Regular cardiac myocyte (primary cell): ENCODE results near the gene KRTAP9-9. TPM values are rescaled to one million over a fixed set of nuclear protein-coding genes. Genes with fewer than 3 reads are reported as not detected.

ENCODE experiments used
- total RNA-seq: library from RNA; depleted of rRNA; stranded (reverse); fragments of >200 nt; gene quantifications from 2 replicates; pipeline ENCODE4 v1.2.3, GENCODE V29; 2014

KRTAP9-9 gene
- not detected in 2 replicates for total RNA-seq

DNA sequence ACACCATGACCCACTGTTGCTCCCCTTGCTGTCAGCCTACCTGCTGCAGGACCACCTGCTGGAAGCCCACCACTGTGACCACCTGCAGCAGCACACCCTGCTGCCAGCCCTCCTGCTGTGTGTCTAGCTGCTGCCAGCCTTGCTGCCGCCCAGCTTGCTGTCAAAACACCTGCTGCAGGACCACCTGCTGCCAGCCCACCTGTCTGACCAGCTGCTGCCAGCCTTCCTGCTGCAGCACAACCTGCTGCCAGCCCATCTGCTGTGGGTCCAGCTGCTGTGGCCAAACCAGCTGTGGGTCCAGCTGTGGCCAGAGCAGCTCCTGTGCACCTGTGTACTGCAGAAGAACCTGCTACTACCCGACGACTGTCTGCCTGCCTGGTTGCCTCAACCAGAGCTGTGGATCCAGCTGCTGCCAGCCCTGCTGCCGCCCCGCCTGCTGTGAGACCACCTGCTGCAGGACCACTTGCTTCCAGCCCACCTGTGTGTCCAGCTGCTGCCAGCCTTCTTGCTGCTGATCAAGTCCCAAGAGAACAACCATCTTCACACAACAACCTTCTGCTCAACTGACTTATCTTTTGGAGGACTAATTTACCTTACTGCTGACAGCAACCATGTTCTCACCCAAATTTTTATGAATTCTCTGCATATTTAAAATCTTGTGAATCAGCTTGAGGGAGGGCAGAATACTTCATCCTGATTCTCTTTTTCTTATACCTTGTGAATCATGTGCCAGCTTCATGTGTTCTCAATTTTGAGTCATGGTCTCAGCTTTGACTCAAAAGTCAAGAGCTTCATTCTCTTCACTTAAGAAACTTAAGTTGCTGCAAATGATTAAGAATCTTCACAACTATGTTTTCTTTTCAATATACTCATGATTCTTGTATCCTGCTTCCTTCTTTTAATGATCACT lies at the start of gene KRTAP9-9:
Gene KRTAP9-9, plus strand, starts transcription at position 4 of the 910 bp plus-strand sequence.

DNA sequence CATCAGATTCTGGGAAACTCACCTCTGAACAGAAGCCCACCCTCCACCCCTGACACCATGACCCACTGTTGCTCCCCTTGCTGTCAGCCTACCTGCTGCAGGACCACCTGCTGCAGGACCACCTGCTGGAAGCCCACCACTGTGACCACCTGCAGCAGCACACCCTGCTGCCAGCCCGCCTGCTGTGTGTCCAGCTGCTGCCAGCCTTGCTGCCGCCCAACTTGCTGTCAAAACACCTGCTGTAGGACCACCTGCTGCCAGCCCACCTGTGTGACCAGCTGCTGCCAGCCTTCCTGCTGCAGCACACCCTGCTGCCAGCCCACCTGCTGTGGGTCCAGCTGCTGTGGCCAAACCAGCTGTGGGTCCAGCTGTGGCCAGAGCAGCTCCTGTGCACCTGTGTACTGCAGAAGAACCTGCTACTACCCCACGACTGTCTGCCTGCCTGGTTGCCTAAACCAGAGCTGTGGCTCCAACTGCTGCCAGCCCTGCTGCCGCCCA lies 28.5 kb upstream of the KRTAP9-9 start, which contains the start of gene KRTAP9-2:
Gene KRTAP9-2, plus strand, starts transcription at position 51 of the 498 bp plus-strand sequence. Its CDS starts 7 bp downstream, at position 58.

DNA sequence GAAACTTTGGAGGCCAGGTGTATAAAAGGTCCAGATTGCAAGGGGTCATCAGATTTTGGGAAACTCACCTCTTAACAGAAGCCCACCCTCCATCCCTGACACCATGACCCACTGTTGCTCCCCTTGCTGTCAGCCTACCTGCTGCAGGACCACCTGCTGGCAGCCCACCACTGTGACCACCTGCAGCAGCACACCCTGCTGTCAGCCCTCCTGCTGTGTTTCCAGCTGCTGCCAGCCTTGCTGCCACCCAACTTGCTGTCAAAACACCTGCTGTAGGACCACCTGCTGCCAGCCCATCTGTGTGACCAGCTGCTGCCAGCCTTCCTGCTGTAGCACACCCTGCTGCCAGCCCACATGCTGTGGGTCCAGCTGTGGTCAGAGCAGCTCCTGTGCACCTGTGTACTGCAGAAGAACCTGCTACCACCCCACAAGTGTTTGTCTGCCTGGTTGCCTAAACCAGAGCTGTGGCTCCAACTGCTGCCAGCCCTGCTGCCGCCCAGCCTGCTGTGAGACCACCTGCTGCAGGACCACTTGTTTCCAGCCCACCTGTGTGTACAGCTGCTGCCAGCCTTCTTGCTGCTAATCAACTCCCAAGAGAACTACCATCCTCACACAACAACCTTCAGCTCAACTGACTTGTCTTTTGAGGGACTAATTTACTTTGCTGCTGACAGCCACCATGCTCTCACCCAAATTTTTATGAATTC lies 22.6 kb upstream of the KRTAP9-9 start, which contains the start of gene KRTAP9-3:
Gene KRTAP9-3, plus strand, starts transcription at position 51 of the 707 bp plus-strand sequence. Its CDS starts 53 bp downstream, at position 104.

DNA sequence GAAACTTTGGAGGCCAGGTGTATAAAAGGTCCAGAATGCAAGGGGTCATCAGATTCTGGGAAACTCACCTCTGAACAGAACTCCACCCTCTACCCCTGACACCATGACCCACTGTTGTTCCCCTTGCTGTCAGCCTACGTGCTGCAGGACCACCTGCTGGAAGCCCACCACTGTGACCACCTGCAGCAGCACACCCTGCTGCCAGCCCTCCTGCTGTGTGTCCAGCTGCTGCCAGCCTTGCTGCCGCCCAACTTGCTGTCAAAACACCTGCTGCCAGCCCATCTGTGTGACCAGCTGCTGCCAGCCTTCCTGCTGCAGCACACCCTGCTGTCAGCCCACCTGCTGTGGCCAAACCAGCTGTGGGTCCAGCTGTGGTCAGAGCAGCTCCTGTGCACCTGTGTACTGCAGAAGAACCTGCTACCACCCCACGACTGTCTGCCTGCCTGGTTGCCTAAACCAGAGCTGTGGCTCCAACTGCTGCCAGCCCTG lies 17.2 kb upstream of the KRTAP9-9 start, which contains the start of gene KRTAP9-8:
Gene KRTAP9-8, plus strand, starts transcription at position 51 of the 489 bp plus-strand sequence. Its CDS starts 53 bp downstream, at position 104.

DNA sequence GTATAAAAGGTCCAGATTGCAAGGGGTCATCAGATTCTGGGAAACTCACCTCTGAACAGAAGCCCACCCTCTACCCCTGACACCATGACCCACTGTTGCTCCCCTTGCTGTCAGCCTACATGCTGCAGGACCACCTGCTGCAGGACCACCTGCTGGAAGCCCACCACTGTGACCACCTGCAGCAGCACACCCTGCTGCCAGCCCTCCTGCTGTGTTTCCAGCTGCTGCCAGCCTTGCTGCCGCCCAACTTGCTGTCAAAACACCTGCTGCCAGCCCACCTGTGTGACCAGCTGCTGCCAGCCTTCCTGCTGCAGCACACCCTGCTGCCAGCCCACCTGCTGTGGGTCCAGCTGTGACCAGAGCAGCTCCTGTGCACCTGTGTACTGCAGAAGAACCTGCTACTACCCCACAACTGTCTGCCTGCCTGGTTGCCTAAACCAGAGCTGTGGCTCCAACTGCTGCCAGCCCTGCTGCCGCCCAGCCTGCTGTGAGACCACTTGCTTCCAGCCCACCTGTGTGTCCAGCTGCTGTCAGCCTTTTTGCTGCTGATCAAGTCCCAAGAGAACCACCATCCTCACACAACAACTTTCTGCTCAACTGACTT lies 5.4 kb upstream of the KRTAP9-9 start, which contains the start of gene KRTAP9-4:
Gene KRTAP9-4, plus strand, starts transcription at position 51 of the 604 bp plus-strand sequence. Its CDS starts 34 bp downstream, at position 85.

DNA sequence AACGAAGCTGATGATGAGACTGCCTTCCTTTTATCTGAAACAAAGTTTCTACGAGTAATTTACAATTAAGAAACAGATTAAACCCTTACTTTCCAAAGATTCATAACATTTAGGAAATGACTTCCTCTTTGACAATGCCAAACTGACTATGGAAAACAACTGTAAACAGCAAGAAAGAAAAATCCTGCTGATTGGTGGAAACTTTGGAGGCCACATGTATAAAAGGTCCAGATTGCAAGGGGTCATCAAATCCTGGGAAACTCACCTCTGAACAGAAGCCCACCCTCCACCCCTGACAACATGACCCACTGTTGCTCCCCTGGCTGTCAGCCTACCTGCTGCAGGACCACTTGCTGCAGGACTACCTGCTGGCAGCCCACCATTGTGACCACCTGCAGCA lies 9.9 kb downstream of the KRTAP9-9 start, which contains the start of gene KRTAP9-6:
Gene KRTAP9-6, plus strand, starts transcription at position 301 of the 400 bp plus-strand sequence. Its CDS starts 0 bp downstream, at position 301.

DNA sequence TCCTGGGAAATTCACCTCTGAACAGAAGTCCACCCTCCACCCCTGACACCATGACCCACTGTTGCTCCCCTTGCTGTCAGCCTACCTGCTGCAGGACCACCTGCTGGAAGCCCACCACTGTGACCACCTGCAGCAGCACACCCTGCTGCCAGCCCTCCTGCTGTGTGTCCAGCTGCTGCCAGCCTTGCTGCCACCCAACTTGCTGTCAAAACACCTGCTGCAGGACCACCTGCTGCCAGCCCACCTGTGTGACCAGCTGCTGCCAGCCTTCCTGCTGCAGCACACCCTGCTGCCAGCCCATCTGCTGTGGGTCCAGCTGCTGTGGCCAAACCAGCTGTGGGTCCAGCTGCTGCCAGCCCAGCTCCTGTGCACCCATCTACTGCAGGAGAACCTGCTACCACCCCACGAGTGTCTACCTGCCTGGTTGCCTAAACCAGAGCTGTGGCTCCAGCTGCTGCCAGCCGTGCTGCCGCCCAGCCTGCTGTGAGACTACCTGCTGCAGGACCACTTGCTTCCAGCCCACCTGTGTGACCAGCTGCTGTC lies 20.5 kb downstream of the KRTAP9-9 start, which contains the start of gene KRTAP9-7:
Gene KRTAP9-7, plus strand, starts transcription at position 51 of the 543 bp plus-strand sequence. Its CDS starts 0 bp downstream, at position 51.

DNA sequence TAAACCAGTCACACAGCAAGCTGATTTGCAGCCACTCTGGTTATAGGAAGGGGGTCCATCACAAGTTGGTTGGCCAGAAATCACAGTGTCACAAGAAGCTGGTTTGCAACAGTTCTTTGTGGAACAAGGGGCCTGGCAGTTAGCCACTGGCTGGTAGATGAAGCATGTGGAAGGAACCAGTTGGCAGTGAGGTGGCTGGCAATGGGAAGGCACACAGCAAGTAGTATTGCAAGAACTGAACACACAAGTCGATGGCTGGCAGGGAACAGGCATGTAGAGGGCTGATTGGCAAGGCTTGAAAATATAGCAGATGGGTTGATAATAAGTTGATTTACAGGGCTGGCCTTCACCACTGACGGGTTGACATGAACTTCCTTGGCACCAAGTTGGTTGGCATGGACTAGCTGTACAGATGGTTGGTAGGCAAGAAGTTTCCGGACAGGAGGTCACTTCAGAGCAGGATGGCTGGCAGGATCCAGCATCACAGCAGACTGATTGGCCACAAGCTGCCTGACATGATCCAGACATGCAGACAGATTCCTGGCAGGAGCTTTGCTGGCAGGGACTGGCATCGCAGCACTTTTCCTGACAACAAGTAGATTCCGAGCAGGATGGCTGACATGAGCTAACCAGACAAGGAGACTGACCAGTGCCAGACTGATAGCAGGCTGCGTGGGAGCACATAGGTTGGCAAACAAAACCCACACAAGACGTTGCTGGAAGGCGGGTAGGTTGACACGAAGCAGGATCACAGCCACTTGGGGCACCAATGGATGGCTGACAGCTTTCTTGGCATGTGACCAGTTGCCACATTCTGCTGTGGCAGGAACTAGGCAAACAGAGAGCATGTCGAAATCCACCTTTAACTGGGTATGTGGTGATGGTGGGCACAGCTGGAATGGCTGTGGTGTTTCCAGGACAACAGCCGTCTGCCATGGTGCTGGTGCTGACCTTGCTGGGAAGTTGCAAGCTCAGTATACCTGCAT lies 47.0 kb downstream of the KRTAP9-9 start, which contains the start of gene KRTAP29-1:
Gene KRTAP29-1, minus strand, starts transcription at position 936 of the 986 bp plus-strand sequence. Its CDS starts 0 bp downstream, at position 936.

Other genes starting within 250 kb of the KRTAP9-9 start
- not detected in 2 replicates for gene KRTAP3-1, start 246.3 kb upstream of the KRTAP9-9 start, total RNA-seq
- gene KRTAP1-5, start 228.2 kb upstream of the KRTAP9-9 start, total RNA-seq = 1.9 and 5.1 TPM in 2 replicates
- not detected in 2 replicates for gene KRTAP1-4, start 225.2 kb upstream of the KRTAP9-9 start, total RNA-seq
- gene KRTAP1-3, start 220.5 kb upstream of the KRTAP9-9 start, total RNA-seq = not detected in 2 replicates
- gene KRTAP1-1, start 213.9 kb upstream of the KRTAP9-9 start, total RNA-seq = under 0.01 TPM in 1 of 2 replicates, not detected in the other
- not detected in 2 replicates for gene KRTAP2-1, start 208.1 kb upstream of the KRTAP9-9 start, total RNA-seq
- not detected in 2 replicates for gene KRTAP2-2, start 200.2 kb upstream of the KRTAP9-9 start, total RNA-seq
- gene KRTAP2-3, start 195.3 kb upstream of the KRTAP9-9 start, total RNA-seq = under 0.01 and 0.77 TPM in 2 replicates
- 0.28 TPM in 1 of 2 replicates, not detected in the other for gene KRTAP2-4, start 189.5 kb upstream of the KRTAP9-9 start, total RNA-seq
- gene KRTAP4-7, start 171.2 kb upstream of the KRTAP9-9 start, total RNA-seq = not detected in 2 replicates
- not detected in 2 replicates for gene KRTAP4-8, start 157.2 kb upstream of the KRTAP9-9 start, total RNA-seq
- not detected in 2 replicates for gene KRTAP4-16, start 153.2 kb upstream of the KRTAP9-9 start, total RNA-seq
- gene KRTAP4-9, start 150.0 kb upstream of the KRTAP9-9 start, total RNA-seq = not detected in 2 replicates
- not detected in 2 replicates for gene KRTAP4-11, start 137.0 kb upstream of the KRTAP9-9 start, total RNA-seq
- not detected in 2 replicates for gene KRTAP4-12, start 131.2 kb upstream of the KRTAP9-9 start, total RNA-seq
- not detected in 2 replicates for gene KRTAP4-6, start 114.8 kb upstream of the KRTAP9-9 start, total RNA-seq
- not detected in 2 replicates for gene KRTAP4-5, start 105.6 kb upstream of the KRTAP9-9 start, total RNA-seq
- not detected in 2 replicates for gene KRTAP4-4, start 94.6 kb upstream of the KRTAP9-9 start, total RNA-seq
- not detected in 2 replicates for gene KRTAP4-3, start 87.2 kb upstream of the KRTAP9-9 start, total RNA-seq
- gene KRTAP4-2, start 77.2 kb upstream of the KRTAP9-9 start, total RNA-seq = not detected in 2 replicates
- not detected in 2 replicates for gene KRTAP4-1, start 70.5 kb upstream of the KRTAP9-9 start, total RNA-seq
- not detected in 2 replicates for gene KRTAP9-1, start 65.5 kb upstream of the KRTAP9-9 start, total RNA-seq
- not detected in 2 replicates for gene KRTAP9-2, start 28.7 kb upstream of the KRTAP9-9 start, total RNA-seq
- not detected in 2 replicates for gene KRTAP9-3, start 22.9 kb upstream of the KRTAP9-9 start, total RNA-seq
- gene KRTAP9-8, start 17.4 kb upstream of the KRTAP9-9 start, total RNA-seq = not detected in 2 replicates
- gene KRTAP9-4, start 5.7 kb upstream of the KRTAP9-9 start, total RNA-seq = not detected in 2 replicates
- gene KRTAP9-6, start 10.0 kb downstream of the KRTAP9-9 start, total RNA-seq = not detected in 2 replicates
- not detected in 2 replicates for gene KRTAP9-7, start 20.3 kb downstream of the KRTAP9-9 start, total RNA-seq
- gene KRTAP29-1, start 47.5 kb downstream of the KRTAP9-9 start, total RNA-seq = not detected in 2 replicates
- not detected in 2 replicates for gene KRTAP16-1, start 53.9 kb downstream of the KRTAP9-9 start, total RNA-seq
- gene KRTAP17-1, start 60.3 kb downstream of the KRTAP9-9 start, total RNA-seq = not detected in 2 replicates
- gene KRT33A, start 95.4 kb downstream of the KRTAP9-9 start, total RNA-seq = not detected in 2 replicates
- gene KRT33B, start 114.4 kb downstream of the KRTAP9-9 start, total RNA-seq = under 0.01 TPM in 2 replicates
- gene KRT34, start 126.9 kb downstream of the KRTAP9-9 start, total RNA-seq = 2.0 and 2.9 TPM in 2 replicates
- gene KRT31, start 142.2 kb downstream of the KRTAP9-9 start, total RNA-seq = not detected in 2 replicates
- not detected in 2 replicates for gene KRT37, start 169.2 kb downstream of the KRTAP9-9 start, total RNA-seq
- not detected in 2 replicates for gene KRT38, start 185.6 kb downstream of the KRTAP9-9 start, total RNA-seq
- not detected in 2 replicates for gene KRT32, start 212.0 kb downstream of the KRTAP9-9 start, total RNA-seq
- not detected in 2 replicates for gene KRT35, start 225.8 kb downstream of the KRTAP9-9 start, total RNA-seq
- not detected in 2 replicates for gene KRT36, start 234.5 kb downstream of the KRTAP9-9 start, total RNA-seq